Stimulated activated CD8-positive, alpha-beta memory T cell treated with anti-CD3 and anti-CD28 coated beads, Interleukin-15, amount 100 ng/mL, for 4 hours (primary cell): ENCODE data around the gene ATP2A2.
"Not testable (repeated sequence)": the region's sequence is repeated elsewhere in the genome, so short reads cannot be mapped to it uniquely, and the experiment has no call there.

Experiments used
- DNase-seq, 2 donors: peaks; one replicate each; pipeline ENCODE4 v3.0.0-alpha.2; 2020; ENCODE audit warnings: low read depth in 2 of 2

Gene ATP2A2

GRCh38 chr12:110369992-110370391, 88.9 kb downstream of the ATP2A2 start:
- DNase-seq, result no peak

- DNase-seq, result no peak
Observed at GRCh38 chr12:110370732-110371231, 89.7 kb downstream of the ATP2A2 start.

- no peak for DNase-seq
Observed at GRCh38 chr12:110371408-110372055, 90.5 kb downstream of the ATP2A2 start.

GRCh38 chr12:110372056-110372425, 91.0 kb downstream of the ATP2A2 start:
- no peak for DNase-seq

- DNase-seq, result no peak
Observed at GRCh38 chr12:110373025-110373424, 92.0 kb downstream of the ATP2A2 start.

GRCh38 chr12:110373425-110373824, 92.4 kb downstream of the ATP2A2 start:
- no peak for DNase-seq

- no peak for DNase-seq
Observed at GRCh38 chr12:110373962-110374611, 93.0 kb downstream of the ATP2A2 start.

GRCh38 chr12:110378131-110378790, 97.2 kb downstream of the ATP2A2 start:
- not testable (repeated sequence) for DNase-seq

GRCh38 chr12:110379197-110379596, 98.2 kb downstream of the ATP2A2 start:
- no peak for DNase-seq

- DNase-seq, result no peak
Observed at GRCh38 chr12:110379631-110380030, 98.6 kb downstream of the ATP2A2 start.

- DNase-seq, result no peak
Observed at GRCh38 chr12:110382683-110383082, 101.6 kb downstream of the ATP2A2 start.
